HG03558 (cell line): ENCODE measurements around the gene SETD3.

Source experiments
- ATAC-seq: cut with Tn5 transposase; IDR thresholded peaks from one replicate; pipeline ENCODE4 v1.9.1; 2021; ENCODE audit warnings: moderate number of reproducible peaks; ENCODE audit not compliant: unreplicated experiment; ENCODE audit errors: extremely low read depth

SETD3 gene

DNA sequence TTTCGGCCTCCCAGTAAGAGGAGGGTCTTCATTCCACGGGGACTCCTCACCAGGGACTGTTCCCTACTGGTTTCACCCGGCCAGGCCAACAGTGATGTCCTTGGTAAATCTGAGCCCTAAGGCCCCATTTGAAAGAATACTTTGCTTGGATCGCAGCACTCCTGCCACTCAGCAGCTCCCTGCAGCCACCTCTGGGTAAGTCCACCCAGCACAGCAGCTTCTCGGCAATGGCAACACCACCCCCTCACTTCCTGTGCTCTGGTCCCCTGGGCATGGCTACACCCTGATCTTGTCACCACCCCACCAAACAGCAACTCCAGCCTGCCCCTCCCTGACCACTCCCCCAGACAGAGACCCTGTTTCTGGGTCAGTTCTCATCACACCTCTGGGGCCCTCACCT, 100.3 kb downstream of the SETD3 start:
- ATAC-seq, result no peak

DNA sequence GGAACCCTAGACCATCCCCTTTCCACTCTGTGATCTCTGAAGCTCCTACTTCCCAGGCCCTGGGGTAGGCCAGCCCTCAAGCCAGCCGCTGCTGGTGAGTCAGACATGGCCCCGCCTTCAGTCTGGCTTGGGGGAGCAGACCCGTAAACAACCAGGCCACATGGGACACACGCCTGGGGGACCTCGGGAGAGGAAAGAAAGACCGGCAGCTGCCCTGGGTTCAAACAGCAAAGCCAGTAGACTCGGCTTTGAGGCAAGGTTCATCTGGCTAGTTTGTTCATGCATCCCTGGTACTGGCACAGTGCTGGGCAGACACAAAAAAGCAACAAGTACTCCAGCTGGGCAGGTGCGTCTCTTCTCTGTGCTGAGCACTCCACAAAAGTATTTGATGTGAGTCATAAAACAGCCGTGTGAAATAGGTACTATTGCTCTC, 101.9 kb downstream of the SETD3 start:
- ATAC-seq, result no peak

DNA sequence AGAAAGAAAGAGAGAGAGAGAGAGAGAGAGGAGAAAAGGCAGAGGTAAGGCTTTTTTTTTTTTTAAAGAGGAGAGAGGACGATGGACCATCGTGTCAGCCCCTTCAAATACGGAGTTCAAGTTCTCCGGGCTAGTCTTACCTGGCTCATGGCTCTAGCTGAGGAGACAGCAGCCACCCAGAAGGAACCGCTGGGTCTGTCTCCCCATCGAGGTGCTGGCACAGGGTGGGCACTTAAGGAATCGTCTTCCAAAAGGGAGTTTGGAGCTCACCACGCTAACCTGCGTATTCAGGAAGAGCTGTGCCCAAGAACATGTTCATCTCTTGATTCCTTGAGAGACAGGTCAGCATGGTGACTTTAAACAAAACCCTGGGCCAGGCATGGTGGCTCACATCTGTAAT, 102.7 kb downstream of the SETD3 start:
- ATAC-seq, result no peak

DNA sequence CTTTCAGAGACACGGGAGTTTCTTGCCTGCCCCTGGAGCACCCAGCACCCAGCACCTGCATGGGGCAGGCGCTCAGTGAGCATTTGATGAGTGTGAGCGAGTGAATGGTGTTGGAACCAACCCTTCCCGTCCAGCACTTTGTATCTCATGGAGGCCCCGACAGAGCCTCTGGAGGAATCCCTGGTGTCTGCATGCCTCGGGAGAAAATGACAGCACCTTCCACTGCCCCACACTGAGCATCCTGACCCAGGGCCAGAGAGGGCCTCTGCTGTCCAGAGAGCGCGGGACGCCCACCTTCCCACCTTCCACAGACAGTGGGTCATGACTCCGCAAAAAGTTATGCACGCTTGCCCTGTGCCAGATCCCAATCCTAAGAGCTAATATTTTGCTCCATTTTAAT, 105.7 kb downstream of the SETD3 start:
- ATAC-seq, result no peak

DNA sequence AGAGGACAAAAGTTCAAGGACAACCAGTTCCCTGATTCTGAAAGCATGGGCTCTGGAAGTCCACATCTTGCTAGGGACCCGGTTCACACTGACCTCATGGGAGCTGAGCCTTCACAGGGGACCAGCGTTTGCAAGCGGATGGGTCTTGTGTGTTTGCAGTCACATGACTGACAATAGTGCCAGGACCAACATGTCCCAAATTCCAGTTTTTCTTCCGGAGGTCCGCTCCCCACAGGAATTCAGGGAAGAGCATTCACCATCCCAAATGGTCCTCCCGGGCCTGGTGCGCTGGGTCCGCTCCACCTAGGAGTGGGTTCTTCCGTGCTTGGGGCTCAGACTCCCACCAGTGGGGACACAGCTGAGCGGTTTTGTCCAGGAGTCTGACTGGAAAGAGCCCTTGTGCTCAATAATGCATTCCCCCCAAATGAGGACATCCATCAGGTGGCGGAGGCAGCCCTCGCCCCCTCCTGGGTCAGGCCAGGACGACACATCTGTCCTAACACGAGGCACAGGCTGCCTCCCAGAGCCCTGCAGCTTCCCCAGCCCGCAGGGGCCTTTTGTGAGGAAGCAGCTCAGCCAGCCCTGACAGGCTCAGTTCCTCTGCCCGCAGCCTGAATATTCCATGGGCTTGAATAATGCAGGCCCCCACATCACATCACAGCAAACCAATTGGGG, 116.9 kb downstream of the SETD3 start:
- ATAC-seq, result no peak

DNA sequence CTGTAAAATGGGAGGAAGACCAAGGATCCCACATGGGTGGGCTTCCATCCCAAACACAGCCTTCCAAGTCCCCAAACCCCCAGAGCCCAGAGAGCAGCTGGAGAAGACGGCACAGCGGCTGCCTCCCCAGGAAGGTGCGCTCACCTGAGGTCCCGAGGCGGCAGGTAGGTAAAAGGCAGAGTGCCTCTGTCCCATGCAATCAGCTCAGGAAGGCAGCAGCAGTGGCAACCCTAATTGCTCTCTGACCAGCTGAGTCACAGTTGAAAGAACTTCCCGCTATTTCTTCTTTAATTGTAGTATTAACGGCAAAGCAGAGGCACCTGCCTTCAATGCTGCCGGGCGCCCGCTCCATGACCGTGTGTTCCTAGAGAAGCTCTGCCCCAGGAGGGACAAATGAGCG, 117.6 kb downstream of the SETD3 start:
- no peak for ATAC-seq

DNA sequence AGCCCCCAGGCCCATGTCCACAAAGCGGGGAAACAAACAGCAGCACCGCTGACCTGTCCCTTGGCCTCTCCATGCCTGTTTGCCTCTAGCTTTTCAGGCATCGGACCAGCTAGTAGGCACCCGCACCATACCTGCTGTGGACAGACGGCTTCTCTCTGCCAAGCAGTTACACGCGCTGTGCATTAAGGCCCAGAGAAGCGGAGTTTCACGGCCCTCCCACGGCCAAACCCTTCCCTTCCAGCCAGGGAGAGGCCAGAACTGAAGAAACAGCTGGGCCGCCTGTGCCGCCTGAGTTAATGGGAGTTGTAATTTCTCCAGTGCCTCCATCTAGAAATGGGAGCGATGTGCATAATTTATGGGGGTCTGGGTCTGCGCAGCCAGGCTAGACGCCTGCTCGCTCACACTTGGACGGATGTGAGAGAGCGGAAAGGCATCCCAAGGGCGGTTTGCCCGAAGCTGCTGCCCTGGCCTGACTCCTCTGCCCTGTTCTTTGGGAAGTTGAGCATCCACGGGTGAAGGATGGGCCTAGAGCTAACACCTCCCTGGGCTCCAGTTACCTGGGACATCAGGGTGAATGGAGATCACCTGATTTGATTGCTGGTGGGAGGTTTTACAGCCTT, 119.0 kb downstream of the SETD3 start:
- ATAC-seq, result no peak

DNA sequence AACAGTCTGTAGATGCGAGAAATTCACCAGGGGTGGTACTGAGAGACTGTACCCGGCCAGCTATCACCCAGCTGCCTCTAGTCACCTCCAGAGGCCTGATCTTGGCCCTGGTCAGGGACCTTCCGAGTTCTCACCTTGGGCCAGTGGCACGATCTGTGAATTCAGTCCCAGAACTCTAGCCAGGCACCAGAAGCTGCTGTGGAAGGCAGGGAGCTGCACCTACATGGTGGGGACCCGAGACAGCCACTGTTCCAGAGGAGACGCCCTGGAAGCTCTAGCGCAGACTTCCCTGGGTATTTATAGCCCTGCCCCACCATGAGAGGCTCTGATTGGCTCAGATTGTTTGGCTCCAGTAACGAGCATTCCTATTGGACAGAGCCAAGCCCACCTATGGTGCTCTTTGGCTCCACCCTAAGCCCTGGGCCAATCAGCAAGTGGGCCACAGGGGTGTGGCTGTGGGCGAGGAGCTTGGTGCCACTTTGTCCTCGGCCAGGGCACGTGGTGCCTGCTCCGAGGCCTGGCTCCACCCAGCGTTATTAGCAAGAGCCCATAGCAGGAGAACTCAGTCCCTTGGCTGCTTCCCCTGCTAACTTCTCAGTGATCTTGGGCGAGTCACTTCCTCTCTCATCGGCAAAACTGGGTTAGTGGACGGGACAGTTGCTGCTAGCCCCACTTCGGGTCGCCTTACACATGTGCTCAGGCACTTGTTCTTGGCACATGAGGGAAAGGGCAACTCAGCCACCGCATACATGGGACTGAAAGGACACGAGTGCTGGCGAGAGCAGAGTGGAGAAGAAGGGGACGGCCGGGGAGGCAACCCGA, 119.7 kb downstream of the SETD3 start:
- ATAC-seq, result no peak

DNA sequence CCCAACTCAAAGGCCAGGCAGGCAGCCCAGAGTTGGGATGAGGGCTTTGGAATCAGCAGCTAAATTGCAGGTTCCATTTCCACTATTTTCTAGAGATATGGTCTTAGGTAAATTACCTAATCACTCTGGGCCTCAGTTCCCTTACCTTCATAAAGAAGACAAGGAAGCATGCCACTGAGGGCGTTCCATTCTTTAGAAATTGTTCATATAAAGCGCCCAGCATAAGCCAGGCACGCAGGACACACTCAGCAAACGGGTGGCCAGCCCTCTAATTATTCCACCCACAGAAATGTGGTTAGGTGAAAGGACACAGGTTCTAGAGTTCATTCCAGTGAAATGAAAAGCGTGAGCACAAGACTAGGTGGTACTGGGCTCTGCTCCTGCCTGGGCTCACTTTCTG, 120.8 kb downstream of the SETD3 start:
- no peak for ATAC-seq

DNA sequence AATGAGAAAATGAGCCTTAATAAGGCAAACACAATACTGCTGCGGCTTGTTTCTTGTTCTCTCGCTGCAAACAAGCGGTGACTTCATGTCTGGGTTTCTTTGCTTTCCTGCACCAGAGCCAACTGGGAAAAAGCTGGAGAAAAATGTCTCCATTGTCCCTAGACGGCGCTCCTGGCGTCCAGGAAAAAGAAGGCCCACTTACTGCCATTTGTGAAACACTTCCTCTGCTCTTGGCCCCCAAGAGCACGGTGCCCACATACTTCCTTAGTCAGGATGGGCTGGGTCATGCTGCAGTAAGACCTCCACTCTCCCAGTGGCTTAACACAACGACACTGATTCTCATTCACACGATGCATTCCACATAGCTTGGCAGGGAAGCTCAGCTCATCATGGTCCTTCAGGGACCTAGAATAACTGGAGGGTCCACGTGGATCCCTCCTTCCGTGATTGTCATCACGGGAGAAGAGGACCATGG, 122.7 kb downstream of the SETD3 start:
- ATAC-seq, result no peak

DNA sequence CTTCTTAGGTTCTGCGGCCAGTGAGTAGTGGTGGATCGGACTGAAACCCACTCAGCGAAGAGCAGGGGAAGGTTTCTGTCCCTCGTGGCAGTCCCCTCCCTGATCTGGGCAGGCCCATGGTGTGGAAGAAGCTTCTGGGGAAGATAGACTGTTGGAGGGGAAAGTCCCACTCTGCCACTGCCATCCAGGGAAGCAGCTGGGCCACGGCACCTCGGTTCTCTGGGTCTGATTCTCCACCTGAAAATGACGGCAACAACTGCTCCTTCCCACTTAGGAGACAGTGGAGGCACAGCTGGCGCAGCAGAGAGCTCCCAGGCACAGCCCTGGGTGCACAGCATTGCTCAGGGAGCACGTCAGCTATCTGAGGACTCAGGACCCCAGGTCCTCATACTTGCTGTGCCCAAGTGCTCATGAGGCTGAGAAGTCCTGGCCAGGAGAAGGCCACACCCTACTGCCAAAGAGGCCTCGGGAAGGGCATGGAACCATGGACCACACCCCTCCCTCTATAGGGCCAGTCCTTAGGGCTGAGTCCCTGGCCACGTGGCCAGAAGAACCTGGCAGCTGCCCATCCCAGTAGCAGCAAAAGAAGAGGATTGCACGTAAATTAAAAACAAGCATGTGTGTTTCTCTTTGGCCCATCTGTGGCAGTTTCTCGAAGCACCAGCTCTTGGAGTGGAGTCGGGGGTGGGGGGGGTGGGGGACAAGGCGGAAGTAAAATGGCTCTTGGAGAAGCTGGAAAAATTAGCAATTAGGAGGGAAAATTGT, 123.3 kb downstream of the SETD3 start:
- ATAC-seq, result no peak

DNA sequence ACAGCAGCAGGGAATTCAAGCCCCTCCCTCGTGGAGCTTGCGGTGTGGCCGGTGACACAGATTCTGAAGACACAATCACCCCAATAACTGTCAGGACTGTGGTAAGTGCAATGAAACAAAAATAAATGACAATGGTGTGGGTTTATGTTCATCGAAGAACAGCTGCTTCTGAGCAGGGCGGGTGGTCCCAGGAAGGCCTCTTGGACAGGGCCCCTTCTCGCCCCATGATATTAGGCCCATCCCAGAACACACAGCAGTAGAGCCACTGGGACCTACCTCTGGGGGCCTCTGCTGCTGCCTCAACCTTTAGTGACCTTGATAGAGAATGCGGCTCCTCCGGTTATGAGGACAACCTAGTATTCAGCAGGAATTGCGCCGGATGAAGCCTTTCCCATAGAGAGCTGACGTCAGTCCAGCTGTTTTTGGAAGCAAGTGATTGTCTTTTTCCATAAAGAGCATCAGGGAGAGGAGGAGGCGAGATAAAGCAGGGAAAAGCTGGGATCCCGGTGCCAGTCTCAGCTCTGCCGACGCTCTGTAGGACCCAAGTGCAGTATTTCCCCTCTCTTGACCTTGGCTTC, 124.5 kb downstream of the SETD3 start:
- ATAC-seq, result no peak

DNA sequence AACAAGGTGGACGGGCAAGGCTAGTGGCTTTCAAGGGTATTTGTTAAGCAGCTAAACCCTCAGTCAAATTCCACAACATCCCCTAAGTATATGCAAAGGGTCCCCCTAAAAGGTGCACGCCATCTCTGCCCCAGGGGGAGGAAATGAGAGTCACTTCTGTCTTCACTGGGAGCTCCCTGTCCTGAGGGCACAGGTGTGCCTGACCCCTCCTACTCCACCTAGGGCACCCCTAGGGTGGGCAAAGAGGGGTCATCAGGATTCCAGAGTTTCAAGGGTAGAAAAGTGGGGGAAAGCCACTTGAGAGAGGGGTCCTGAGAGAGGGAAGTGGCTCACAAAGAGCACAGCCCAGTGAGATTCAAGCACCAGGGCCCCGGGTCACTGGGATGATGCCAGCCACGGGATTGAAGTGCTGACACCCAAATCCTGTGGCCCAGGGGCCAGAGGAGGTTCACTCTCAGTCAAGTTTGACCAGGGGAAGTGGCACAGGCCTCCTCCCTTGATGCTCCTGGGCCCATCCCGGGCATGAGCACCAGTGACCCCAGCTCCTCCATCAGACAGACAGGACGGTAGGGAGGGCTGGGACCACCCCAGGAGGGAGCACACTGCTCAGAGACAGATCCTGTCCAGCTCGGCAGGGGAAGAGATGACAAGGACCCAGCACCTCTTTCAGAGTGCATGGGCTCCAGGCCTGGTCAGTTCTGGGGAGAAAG, 126.3 kb downstream of the SETD3 start:
- ATAC-seq, result no peak

DNA sequence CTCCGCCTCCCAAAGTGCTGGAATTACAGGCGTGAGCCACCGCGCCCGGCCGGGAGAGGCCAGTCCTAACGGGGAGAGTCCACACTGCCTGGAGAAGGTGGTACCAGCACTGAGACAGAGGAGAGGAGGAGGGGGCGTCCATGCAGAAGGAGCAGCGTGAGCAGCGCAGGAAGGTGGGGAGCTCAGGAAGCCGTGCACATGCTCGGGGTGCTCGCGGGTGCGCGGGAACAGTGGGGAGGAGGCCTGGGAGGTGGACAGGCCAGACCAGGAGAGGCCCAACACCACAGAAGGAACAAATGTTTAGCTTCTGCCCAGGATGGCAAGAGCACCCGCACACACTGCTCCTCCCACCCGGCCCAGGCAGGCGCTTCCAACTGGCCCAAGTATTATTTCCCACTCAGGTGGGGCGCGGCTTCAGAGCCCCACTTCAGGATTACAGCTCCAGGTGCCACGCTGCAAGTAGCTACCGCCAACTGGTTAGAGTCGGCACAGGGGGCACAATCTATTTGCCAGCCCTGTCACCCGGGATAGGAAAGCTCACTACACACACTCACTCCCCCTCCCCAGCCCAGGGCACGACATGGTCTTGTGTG, 127.9 kb downstream of the SETD3 start:
- ATAC-seq, result no peak

DNA sequence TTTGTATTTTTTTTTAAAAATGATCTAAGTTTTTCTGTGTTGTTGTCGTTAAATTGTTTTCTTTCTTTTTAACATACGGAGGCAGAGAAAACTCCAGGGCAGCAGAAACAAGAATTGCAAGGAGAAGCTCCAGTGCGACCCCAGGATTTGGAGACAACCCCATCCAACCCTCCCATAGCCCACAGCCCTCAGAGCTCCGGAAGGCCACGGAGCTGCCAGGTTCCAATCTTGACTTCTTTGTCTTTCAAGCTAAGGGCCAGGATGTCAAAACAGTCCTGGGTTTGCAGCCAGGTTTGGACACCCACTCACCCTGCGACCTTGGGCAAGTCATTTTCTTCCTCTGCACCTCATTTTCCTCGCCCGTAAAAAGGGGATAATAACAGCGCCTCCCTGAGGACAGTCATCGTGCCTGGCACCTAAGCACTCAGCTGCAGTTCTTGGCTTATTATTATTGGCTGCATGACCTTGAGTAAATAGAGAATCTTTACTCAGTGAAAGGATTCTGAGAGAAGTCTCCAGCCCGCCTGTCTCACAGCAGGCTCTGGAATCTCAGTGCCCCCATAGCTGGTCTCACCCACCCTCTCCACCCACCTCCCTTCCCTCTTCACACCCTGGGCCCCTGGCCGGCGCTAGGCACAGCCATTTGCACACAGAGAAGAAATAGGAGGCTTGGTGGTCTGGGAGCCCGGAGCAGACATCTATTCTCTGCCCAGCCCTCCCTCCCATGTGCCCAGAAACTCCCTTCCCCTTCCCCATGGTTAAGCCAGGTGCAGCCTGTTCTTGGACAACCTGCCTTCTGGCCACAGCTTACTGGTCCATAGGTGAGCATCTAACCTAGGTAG, 129.3 kb downstream of the SETD3 start:
- ATAC-seq, result no peak

DNA sequence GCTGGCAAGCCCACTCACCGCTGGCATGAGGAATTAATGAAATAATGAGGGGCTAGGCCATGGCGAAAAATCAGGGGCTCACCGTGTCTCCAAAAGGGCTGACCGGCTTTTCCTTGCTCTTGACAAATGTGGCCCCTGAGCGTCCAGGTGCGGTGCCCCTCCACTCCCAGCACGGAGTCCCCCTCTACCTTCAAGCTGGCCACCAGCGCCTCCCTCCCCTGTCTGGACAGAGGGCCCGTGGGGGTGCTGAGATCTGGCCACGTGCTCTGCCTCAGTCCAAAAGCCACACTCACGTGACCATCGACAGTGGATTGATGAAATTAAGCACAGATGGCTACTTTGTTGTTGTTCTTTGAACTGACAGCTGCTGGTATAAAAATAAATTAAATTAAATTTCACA, 129.9 kb downstream of the SETD3 start:
- no peak for ATAC-seq

DNA sequence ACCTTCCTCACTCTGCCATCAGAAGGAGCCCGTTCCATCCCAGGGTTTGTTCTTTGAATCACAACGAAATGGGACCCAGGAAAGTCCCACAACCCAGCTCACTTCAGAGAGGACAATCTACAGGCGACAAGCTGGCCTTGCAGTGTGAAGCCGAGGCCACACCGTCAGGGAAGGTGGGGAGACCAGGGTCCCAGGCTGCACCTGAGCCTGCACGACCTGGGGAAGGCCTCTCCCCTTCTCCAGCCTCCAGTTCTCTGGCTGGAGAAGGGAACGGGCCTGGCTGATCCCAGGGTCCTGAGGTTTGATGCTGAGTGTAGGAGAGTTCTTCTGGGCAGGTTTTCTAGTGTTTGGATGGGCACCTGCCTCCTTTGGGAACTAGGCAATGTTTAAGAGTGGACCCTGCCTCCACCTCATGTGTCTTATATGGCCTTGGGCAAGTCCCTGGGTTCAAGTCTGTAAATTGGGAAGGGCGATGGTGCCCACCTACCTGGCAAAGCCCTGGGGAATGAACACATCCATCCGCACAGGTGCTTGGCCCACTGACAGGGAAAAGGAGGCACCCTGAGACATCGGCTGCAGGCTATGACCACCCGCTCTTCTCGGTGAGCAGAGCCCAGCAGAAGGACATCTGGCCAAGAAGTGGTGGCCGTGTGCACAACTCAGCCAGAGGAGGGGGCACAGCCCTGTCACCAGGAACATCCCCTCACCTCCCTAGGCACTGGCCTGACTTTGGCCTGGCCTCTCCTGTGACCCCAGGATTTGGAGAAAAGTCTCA, 130.8 kb downstream of the SETD3 start:
- no peak for ATAC-seq
